HG03025 (cell line): Measurements from ENCODE around the gene DENND1A.
"Not testable (repeated sequence)": the region's sequence is repeated elsewhere in the genome, so short reads cannot be mapped to it uniquely, and the experiment has no call there.

ENCODE experiments used
- ATAC-seq: cut with Tn5 transposase; IDR thresholded peaks from one replicate; pipeline ENCODE4 v1.9.1; 2021; ENCODE audit warnings: mild to moderate bottlenecking, moderate library complexity; ENCODE audit not compliant: unreplicated experiment, low FRiP score

The DENND1A gene

GRCh38 chr9:123952641-123953495 is 22.9 kb upstream of the DENND1A start:
- no peak for ATAC-seq

DNA sequence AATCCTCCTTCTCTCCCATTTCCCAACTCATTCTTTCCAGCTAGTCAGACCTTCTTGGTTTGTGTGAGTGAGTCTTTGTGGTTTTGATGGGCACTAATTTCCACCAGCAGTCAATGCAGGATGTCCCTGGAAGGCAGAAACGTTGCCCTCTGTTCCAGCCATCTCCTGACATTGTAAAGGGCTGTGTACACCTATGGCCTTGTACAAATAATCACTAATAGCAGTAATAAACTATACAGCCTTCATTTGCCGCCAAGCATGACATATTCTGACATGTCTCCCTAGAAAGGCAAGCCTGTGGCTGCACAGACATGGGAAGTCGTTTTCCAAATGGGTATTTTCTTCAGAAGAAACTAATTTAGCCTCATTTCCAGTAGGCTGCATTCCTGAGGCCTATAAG is 18.4 kb upstream of the DENND1A start:
- ATAC-seq = no peak

GRCh38 chr9:123947326-123947725 is 17.4 kb upstream of the DENND1A start:
- ATAC-seq = no peak

DNA sequence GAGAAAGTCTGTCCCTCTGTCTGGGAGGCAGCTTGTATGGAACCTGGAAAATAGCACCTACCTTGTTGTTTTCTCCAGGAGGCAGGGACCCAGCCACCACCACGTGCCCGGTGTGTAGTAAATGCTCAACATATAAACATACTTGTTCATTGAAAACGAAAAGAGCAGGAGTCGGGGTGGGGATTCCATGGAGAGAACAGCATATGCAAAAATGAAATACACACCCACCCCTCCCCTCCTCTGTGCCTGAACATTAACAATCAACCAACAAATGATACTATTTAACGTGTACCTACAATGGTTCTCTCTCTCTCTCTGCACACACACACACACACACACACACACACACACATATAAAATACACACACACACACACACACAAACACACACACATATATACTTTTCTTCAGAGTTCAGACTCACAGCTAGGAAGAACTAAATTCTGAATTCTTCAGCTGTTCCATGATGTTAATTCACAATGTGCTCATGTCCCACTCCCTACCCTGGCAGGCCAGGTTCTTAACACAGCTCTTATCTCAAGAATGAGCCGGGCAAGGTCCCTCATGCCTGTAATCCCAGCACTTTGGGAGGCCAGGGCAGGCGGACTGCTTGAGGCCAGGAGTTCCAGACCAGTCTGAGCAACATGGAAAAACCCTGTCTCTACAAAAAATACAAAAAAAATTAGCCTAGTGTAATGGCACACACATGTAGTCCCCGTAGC is 16.3 kb upstream of the DENND1A start:
- ATAC-seq = no peak

DNA sequence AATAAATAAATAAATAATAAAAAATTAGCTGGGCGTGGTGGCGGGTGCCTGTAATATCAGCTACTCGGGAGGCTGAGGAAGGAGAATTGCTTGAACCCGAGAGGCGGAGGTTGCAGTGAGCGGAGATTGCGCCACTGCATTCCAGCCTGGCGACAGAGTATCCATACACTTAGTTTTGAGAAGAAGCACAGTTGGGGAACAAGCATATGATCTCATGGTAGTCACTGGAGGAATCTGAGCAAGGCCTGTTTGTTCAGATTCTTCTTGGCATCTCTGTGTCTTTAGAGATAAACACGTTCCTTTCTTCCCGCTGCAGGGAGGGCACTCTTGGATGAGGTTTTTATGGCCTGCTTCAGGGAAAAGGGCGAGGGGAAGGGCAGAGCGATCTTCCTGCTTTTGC is 15.6 kb upstream of the DENND1A start:
- ATAC-seq = no peak

DNA sequence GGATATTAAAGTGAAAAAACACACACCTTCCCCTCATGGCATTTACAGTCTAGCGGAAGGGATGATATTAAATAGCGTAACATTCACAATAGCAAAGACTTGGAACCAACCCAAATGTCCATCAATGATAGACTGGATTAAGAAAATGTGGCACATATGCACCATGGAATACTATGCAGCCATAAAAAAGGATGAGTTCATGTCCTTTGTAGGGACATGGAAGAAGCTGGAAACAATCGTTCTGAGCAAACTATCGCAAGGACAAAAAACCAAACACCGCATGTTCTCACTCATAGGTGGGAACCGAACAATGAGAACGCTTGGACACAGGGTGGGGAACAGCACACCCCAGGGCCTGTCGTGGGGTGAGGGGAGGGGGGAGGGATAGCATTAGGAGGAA is 14.5 kb upstream of the DENND1A start:
- not testable (repeated sequence) for ATAC-seq

DNA sequence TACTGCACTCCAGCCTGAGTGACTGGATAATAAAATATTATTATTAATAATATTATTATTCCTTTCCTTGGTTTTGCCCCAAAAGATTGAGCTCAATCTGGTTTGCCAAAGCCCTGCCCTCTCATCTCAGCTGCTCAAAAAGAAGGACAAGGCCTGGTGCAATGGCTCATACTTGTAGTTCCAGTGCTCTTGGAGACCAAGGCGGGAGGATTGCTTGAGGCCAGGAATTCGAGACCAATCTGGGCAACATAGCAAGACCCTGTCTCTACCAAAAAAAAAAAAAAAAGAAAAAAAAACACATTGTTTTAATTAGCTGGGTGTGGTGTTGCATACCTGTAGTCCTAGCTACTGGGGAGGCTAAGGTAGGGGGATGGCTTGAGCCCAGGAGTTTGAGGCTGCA is 13.7 kb upstream of the DENND1A start:
- no peak for ATAC-seq

DNA sequence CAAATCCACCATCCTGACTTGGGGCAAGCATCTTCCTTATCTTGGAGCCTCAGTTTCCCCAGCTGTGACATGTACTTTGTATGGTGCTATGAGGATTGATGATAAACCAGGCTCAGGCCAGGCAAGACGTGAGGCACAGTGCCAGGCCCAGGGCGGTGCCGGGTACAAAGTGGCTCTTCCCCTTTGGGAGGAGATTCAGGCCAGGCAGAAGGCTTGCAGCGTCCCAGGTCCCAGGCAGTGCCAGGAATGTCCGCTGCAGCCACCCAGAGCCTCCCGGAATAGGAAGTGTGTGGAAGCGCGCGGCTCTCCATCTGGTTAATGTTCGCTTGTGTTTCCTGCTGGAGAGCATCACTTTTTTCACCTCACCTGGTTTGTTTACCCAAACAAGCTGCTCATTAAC is 12.6 kb upstream of the DENND1A start:
- no peak for ATAC-seq

DNA sequence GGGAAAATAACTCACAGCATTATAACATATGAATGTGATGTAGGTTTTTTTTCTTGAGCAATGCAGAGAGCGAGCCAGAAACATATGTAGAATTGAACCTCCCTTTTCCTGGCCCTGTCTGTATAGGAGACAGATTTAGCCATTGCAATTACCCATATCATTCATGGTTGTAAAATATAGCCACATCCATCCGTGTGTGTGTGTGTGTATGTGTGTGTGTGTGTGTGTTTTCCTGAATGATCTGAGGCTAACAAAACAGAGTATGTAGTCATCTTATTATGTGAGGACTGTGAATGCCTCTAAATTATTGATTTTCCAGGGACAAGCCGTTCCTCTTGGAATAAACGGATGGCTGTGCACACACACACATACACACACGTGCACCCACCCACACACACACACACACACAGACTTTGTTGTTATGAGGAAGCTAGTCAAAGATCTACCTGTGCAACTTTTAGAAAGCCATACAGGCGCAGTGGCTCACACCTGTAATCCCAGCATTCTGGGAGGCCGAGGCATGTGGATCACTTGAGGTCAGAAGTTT is 11.7 kb upstream of the DENND1A start:
- no peak for ATAC-seq

DNA sequence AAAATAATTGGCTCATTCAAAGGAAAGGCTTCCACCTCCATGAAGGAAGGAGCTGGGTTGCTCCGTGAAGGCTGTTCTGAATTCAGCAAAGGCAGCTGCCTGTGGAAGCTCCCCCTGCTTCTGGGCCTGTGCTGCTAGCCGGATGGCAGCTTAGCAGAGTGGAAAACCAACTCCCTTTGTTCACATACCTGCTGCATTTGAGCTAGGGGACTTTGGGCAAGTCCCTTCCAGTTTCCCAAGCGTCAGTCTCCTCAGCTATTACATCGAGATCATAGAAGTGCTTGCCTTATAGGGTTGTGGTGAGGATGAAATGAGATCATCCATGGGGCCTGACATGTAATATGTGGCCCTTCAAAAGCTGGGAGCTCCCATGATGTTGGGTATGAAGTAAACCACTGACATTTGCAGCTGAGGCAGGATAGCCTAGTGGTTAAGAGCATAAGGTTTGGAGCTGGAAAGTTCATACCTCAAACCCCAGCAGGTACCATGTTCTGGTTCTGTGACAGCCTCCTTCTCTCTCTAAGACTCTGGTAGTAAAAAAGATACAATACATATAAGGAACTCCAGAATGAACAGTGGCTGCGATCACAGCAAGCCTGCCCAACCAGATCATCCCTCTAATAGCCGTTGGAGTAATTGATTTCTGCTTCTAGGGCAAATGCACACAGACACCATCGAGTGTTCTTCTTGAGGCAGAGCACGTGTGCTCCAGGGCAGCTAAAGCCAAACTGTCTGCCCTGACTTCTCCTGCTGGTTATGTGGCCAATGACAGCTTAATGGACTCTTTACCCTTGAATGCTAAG is 11.0 kb upstream of the DENND1A start:
- ATAC-seq = no peak

DNA sequence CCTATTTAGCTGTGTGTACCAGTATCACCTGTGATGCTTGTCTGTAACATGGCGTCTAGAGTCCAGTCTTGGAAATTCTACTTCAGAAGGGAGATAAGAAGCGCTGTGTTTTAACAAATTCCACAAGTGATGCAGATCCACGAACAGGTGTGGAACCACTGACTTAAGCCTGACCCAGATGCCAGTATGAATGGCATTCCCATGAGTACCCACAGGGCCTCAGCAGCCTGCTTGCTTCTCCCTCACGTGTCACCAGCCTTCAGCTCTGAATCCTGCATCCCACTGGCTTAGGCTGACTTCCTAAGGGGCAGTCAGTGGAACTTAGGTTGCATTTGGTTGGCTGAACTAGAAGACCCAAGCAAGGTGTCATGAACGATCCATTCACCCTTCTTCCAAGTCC is 8.5 kb upstream of the DENND1A start:
- no peak for ATAC-seq

DNA sequence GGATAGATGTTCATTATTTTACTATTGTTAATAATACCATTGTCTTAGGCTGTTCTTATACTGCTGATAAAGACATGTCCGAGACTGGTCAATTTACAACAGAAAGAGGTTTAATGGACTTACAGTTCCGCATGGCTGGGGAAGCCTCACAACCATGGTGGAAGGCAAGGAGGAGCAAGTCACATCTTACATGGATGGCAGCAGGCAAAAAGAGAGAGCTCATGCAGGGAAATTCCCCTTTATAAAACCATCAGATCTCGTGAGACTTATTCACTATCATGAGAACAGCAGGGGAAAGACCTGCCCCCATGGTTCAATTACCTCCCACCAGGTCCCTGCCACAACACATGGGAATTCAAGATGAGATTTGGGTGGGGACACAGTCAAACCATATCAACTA is 6.6 kb upstream of the DENND1A start:
- ATAC-seq = not testable (repeated sequence)

DNA sequence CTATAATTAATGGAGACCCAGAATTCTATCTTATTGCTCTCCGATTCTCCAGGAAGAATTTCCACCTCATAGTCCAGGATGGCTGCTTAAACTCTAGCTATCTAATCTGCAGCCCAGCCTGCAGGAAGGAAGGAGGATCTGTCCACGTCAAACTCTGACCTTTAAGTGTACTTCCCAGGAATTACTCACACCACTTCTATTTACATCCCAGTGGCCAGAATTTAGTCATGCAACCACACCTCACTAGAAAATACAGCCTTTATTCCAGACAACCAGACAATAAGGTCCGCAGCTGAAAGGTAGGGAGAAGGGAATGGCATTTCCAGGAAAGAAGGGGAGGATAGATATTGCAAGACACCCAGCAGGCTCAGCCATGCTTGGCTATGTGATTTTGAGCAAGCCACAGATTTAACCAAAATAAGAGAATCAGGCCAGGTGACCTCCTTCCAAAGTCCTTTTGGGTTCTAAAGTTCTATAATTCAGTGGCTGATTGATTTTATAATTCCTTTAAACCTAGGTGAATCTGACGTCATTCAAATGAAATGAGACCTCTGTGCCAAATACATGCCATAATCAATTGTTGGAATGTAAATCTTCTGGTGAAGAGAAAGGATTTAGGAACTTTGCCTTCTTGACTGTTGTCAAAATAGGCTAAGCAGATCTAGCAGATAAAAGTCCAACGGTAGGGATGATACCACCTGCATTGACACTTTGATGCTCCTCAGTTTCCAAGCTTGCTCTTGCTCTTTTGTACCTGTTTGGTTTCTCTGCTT is 3.7 kb upstream of the DENND1A start:
- no peak for ATAC-seq

- peak; percentile 15 for ATAC-seq
Observed at GRCh38 chr9:123929177-123929869, 603 bp downstream of the DENND1A start.

- ATAC-seq = no peak
Observed at GRCh38 chr9:123928533-123929176, 1.3 kb downstream of the DENND1A start.

GRCh38 chr9:123927625-123928532 is 2.0 kb downstream of the DENND1A start:
- no peak for ATAC-seq

DNA sequence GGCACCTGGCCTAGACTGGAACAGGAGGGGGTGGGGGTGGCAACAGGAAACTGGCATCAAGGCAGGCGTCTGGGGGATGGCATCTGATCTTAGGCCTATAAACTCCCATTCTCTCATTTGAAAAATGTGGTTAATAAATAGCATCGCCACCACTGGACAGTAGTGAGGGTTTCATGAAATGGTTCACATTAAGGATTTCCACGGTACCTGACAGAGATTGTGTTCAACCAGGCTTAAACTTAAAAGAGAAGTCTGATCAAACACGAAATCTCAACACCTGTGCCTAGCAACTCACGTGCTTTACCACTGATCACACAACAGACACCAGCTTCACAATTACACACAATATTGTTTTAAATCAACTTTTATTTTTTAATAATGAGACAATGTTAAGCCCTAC is 3.0 kb downstream of the DENND1A start:
- ATAC-seq = no peak

- ATAC-seq = no peak
Observed at GRCh38 chr9:123925819-123926218, 4.1 kb downstream of the DENND1A start.
